Trophoblast cell (in vitro differentiated cells and primary cell): ENCODE measurements around the gene RASL12.

Source experiments
- DNase-seq, 2 donors: peaks; one replicate each; pipeline ENCODE4 v3.0.0-alpha.2; 2016
- H2AFZ ChIP-seq: 2 replicates; pipeline ENCODE4 v1.6.1; 2013; ENCODE audit warnings: low read length, moderate library complexity, mild to moderate bottlenecking; ENCODE audit not compliant: insufficient read depth, poor library complexity
- H2AK5ac ChIP-seq: 2 replicates; pipeline ENCODE4 v1.6.1; 2013; ENCODE audit warnings: mild to moderate bottlenecking, low read length
- H2BK120ac ChIP-seq: 2 replicates; pipeline ENCODE4 v1.6.1; 2013; ENCODE audit warnings: low read length, mild to moderate bottlenecking, moderate library complexity; ENCODE audit not compliant: insufficient read depth, poor library complexity
- H2BK12ac ChIP-seq: 2 replicates; pipeline ENCODE4 v1.6.1; 2013; ENCODE audit warnings: mild to moderate bottlenecking, low read length, moderate library complexity
- H2BK5ac ChIP-seq: 2 replicates; pipeline ENCODE4 v1.6.1; 2013; ENCODE audit warnings: low read length, low read depth, moderate library complexity, mild to moderate bottlenecking; ENCODE audit not compliant: poor library complexity
- H3K14ac ChIP-seq: 2 replicates; pipeline ENCODE4 v1.6.1; 2013; ENCODE audit warnings: mild to moderate bottlenecking, low read length
- H3K18ac ChIP-seq: 2 replicates; pipeline ENCODE4 v1.6.1; 2013; ENCODE audit warnings: mild to moderate bottlenecking, low read length
- H3K23ac ChIP-seq: 2 replicates; pipeline ENCODE4 v1.6.1; 2013; ENCODE audit warnings: low read length
- H3K27ac ChIP-seq: 2 replicates; pipeline ENCODE4 v1.5.1; 2013; ENCODE audit warnings: low read depth, mild to moderate bottlenecking, inconsistent platforms, low read length, moderate library complexity
- H3K27me3 ChIP-seq: 2 replicates; pipeline ENCODE4 v1.6.1; 2013; ENCODE audit warnings: inconsistent platforms, mild to moderate bottlenecking, low read length, moderate library complexity; ENCODE audit not compliant: insufficient read depth
- H3K36me3 ChIP-seq, 2 experiments: 1 replicate in 1 of 2; 2 replicates in 1 of 2; pipeline ENCODE4 v1.6.1; 2013; ENCODE audit warnings: low read length in 2 of 2, mild to moderate bottlenecking in 2 of 2, moderate library complexity in 1 of 2; ENCODE audit not compliant: insufficient read depth in 2 of 2, control insufficient read depth in 1 of 2
- H3K4ac ChIP-seq: 2 replicates; pipeline ENCODE4 v1.6.1; 2013; ENCODE audit warnings: low read depth, mild to moderate bottlenecking, low read length, moderate library complexity
- H3K4me1 ChIP-seq, 2 experiments: 1 replicate in 1 of 2; 2 replicates in 1 of 2; pipeline ENCODE4 v1.6.1; 2013; ENCODE audit warnings: low read length in 2 of 2, mild to moderate bottlenecking in 2 of 2, moderate library complexity in 1 of 2; ENCODE audit not compliant: insufficient read depth in 2 of 2, control insufficient read depth in 1 of 2
- H3K4me2 ChIP-seq: 2 replicates; pipeline ENCODE4 v1.6.1; 2013; ENCODE audit warnings: inconsistent platforms, mild to moderate bottlenecking, low read length, moderate library complexity
- H3K4me3 ChIP-seq: 2 replicates; pipeline ENCODE4 v1.5.1; 2013; ENCODE audit warnings: mild to moderate bottlenecking, low read depth, low read length, inconsistent platforms
- H3K79me1 ChIP-seq: one replicate; pipeline ENCODE4 v1.6.1; 2013; ENCODE audit warnings: low read length
- H3K79me2 ChIP-seq: 2 replicates; pipeline ENCODE4 v1.6.1; 2013; ENCODE audit warnings: low read length, mild to moderate bottlenecking; ENCODE audit not compliant: control insufficient read depth, insufficient read depth, poor library complexity
- H3K9ac ChIP-seq: 2 replicates; pipeline ENCODE4 v1.6.1; 2013; ENCODE audit warnings: mild to moderate bottlenecking, low read length
- H3K9me3 ChIP-seq: 2 replicates; pipeline ENCODE4 v1.6.1; 2013; ENCODE audit warnings: low read depth, mild to moderate bottlenecking, control low read depth, inconsistent platforms, low read length; ENCODE audit not compliant: insufficient read depth
- H4K12ac ChIP-seq: 2 replicates; pipeline ENCODE4 v1.6.1; 2013; ENCODE audit warnings: low read depth, mild to moderate bottlenecking, low read length, moderate library complexity
- H4K8ac ChIP-seq: 2 replicates; pipeline ENCODE4 v1.6.1; 2013; ENCODE audit warnings: low read depth, mild to moderate bottlenecking, low read length, moderate library complexity
- H4K91ac ChIP-seq: one replicate; pipeline ENCODE4 v1.6.1; 2013; ENCODE audit warnings: low read depth, mild to moderate bottlenecking, low read length, moderate library complexity
- WGBS: extraction: QIAGEN DNeasy Blood & Tissue Kit; methylation state at CpG from one replicate; pipeline ENCODE4 v1.1.7; 2013; ENCODE audit warnings: missing lambda C conversion rate; ENCODE audit not compliant: insufficient read length, insufficient coverage; ENCODE audit errors: extremely low coverage; 5-methylcytosine and 5-hydroxymethylcytosine counted together

Gene RASL12

DNA sequence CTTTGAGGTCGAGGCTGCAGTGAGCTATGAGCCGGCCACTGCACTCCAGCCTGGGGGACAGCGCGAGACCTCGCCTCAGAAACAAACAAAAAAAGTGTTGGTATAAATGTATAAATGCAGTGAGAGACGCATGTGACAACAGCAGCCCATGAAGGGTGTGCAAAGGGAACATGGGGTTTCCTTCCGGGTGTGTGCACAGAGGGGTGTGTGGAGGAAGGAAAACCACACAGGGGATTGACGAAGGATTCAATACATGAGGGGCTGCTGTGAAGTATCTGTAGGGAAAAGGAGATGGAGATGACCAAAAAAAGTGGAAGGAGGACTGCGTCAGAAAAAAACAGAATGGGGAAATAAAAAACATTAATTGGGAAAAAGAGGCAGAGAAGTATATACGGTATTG, 39.5 kb downstream of the RASL12 start:
- Histone ChIP-seq H3K4me2 (peak overlapping the region; percentile 0), H2BK12ac (no peak overlapping the region), H4K8ac (no peak overlapping the region), H2AK5ac (no peak overlapping the region), H3K9ac (no peak overlapping the region), H3K18ac (no peak overlapping the region), H3K27me3 (no peaks in the 10 kb centered on the region), H2BK120ac (no peak overlapping the region), H3K4me3 (no peak overlapping the region), H3K36me3 (no peaks in the 10 kb centered on the region), H3K27ac (no peak overlapping the region), H3K14ac (no peak overlapping the region), H2BK5ac (no peak overlapping the region), H3K4ac (no peak overlapping the region), H3K23ac (no peak overlapping the region), H4K91ac (no peak overlapping the region), H3K9me3 (peaks cover 2% of the 10 kb centered on the region), H2AFZ (no peak overlapping the region), H4K12ac (no peak overlapping the region), H3K79me2 (peaks cover 5% of the 10 kb centered on the region), H3K4me1 (peaks cover 2 to 3% of the 10 kb centered on the region in 2 experiments), H3K79me1 (peaks cover 5% of the 10 kb centered on the region)
- DNase-seq: no peak
- no CpG with 5 or more reads among the region's 10 CpGs for WGBS

DNA sequence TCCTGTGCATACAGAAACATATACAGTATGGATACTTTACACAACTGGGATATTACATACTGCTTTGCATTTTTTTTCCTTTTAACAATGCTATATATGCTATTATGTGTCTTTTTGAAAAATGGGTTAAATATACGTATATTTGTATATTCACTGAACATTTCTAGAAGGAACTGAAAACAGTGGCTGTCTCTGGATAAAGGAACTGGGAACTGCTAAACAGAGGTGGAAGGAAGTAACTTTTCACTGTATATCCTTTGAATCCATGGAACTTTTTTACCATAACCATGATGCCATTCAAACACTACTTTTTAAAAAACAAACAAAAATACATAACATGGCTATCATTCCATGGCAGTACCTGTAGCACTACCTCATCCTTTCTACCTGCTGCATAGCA, 40.2 kb downstream of the RASL12 start:
- H4K91ac ChIP-seq: no peak overlapping the region
- no peak for DNase-seq
- H3K79me2 ChIP-seq: peaks cover 5% of the 10 kb centered on the region
- H2BK5ac ChIP-seq: no peak overlapping the region
- H4K8ac ChIP-seq: no peak overlapping the region
- peaks cover 2 to 3% of the 10 kb centered on the region in 2 experiments for H3K4me1 ChIP-seq
- no peak overlapping the region for H3K4me2 ChIP-seq
- no peak overlapping the region for H3K4ac ChIP-seq
- no peak overlapping the region for H3K4me3 ChIP-seq
- no peak overlapping the region for H2AFZ ChIP-seq
- H3K9ac ChIP-seq: no peak overlapping the region
- no peak overlapping the region for H2BK120ac ChIP-seq
- H3K36me3 ChIP-seq: no peaks in the 10 kb centered on the region
- no peak overlapping the region for H3K27ac ChIP-seq
- H2BK12ac ChIP-seq: no peak overlapping the region
- WGBS: no CpG with 5 or more reads among the region's 1 CpG
- H3K18ac ChIP-seq: no peak overlapping the region
- H3K79me1 ChIP-seq: peaks cover 5% of the 10 kb centered on the region
- H3K9me3 ChIP-seq: peaks cover 2% of the 10 kb centered on the region
- no peak overlapping the region for H3K14ac ChIP-seq
- H2AK5ac ChIP-seq: no peak overlapping the region
- H4K12ac ChIP-seq: no peak overlapping the region
- no peaks in the 10 kb centered on the region for H3K27me3 ChIP-seq
- no peak overlapping the region for H3K23ac ChIP-seq

DNA sequence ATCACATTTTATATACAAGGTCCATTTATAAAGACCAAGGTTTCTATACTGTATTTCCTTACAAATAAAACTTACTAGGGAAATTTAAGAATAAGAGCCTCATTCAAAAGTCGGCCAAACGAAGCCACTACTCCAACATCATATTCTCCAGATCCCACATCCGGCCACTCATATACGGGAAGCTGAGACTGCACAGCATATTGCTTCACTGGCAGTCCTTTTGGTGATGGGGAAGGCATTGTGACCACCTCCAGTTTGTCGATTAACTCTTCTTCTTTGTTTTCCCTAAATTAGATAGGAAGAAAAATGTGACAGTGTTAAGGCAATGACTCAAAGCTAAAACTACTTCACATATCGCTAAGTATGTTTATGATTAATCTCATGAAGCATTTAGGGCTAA, 41.0 kb downstream of the RASL12 start:
- no peak overlapping the region for H4K91ac ChIP-seq
- H2BK120ac ChIP-seq: no peak overlapping the region
- no peak overlapping the region for H2AFZ ChIP-seq
- no peak overlapping the region for H3K23ac ChIP-seq
- no peak overlapping the region for H3K4me2 ChIP-seq
- no peak overlapping the region for H3K18ac ChIP-seq
- no peak overlapping the region for H3K4me3 ChIP-seq
- H3K4ac ChIP-seq: no peak overlapping the region
- H4K8ac ChIP-seq: no peak overlapping the region
- no peak overlapping the region for H3K14ac ChIP-seq
- no peaks in the 10 kb centered on the region for H3K27me3 ChIP-seq
- H3K9me3 ChIP-seq: peaks cover 2% of the 10 kb centered on the region
- no peaks in the 10 kb centered on the region for H3K36me3 ChIP-seq
- no peak for DNase-seq
- H3K9ac ChIP-seq: no peak overlapping the region
- peaks cover 5% of the 10 kb centered on the region for H3K79me2 ChIP-seq
- H2BK5ac ChIP-seq: no peak overlapping the region
- H3K79me1 ChIP-seq: peaks cover 5% of the 10 kb centered on the region
- H3K4me1 ChIP-seq: peaks cover 2 to 3% of the 10 kb centered on the region in 2 experiments
- no peak overlapping the region for H2AK5ac ChIP-seq
- no CpG with 5 or more reads among the region's 6 CpGs for WGBS
- no peak overlapping the region for H2BK12ac ChIP-seq
- H3K27ac ChIP-seq: no peak overlapping the region
- H4K12ac ChIP-seq: no peak overlapping the region

GRCh38 chr15:65021488-65021887, 46.3 kb downstream of the RASL12 start:
- Histone ChIP-seq H3K4me2 (no peak overlapping the region), H4K12ac (no peak overlapping the region), H2BK5ac (no peak overlapping the region), H3K4me3 (no peak overlapping the region), H3K4me1 (no peaks in the 10 kb centered on the region), H3K9me3 (no peaks in the 10 kb centered on the region), H3K27me3 (no peaks in the 10 kb centered on the region), H2BK120ac (no peak overlapping the region), H3K27ac (no peak overlapping the region), H2BK12ac (no peak overlapping the region), H3K79me2 (no peaks in the 10 kb centered on the region), H3K9ac (no peak overlapping the region), H3K23ac (no peak overlapping the region), H2AK5ac (no peak overlapping the region), H3K18ac (no peak overlapping the region), H3K36me3 (peaks cover 0 to 2% of the 10 kb centered on the region in 2 experiments), H3K14ac (no peak overlapping the region), H4K8ac (no peak overlapping the region), H3K79me1 (no peaks in the 10 kb centered on the region), H3K4ac (no peak overlapping the region), H4K91ac (no peak overlapping the region), H2AFZ (no peak overlapping the region)
- DNase-seq: no peak
